ENCODE measurements around the gene GALNT11.
"Not testable (repeated sequence)": the region's sequence is repeated elsewhere in the genome, so short reads cannot be mapped to it uniquely, and the experiment has no call there.

GALNT11 gene

DNA sequence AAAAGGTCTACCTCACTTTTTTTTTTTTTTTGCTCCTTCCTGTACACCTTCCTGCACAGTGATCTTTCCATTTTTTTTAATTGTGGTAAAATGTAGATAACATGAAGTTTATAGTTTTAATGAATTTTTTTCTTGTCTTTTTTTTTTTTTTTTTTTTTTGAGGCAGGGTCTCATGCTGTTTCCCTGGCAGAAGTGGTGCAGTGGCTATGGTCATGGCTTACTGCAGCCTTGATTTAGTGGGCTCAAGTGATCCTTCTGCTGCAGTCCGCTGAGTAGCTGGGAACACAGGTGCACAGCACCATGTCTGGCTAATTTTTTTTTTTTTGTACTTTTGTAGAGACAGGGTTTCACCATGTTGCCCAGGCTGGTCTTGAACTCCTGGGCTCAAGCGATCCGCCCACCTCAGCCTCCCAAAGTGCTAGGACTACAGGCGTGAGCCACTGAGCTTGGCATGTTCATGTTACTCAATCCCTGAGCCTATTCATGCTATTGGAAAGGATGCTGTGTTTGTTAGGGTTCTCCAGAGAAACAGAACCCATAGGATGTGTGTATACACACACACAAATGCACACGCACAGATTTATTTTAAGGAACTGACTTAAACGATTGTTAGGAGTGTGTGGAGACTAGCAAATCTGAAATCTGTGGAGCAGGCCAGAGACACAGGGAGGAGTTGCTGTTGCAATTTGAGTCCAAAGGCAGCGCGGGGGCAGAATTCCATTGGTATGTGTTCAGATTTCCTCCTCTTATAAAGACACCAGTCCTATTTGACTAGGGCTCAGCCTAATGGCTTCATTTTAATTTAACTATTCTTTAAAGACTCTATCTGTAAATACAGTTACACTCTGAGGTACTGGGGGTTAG is 29.1 kb downstream of the GALNT11 start:
- H3K9ac ChIP-seq (ENCODE audit: low read depth, low read length), result no peak overlapping the region
- peaks cover 35% of the 10 kb centered on the region for H3K4me1 ChIP-seq (ENCODE audit: control insufficient read depth, insufficient read depth, low read length)
- no peak overlapping the region for H3K27ac ChIP-seq (ENCODE audit: low read depth, low read length)

GRCh38 chr7:152056621-152057274 is 31.3 kb downstream of the GALNT11 start:
- no peaks in the 10 kb centered on the region for H3K27me3 ChIP-seq (ENCODE audit: control insufficient read depth, insufficient read depth, low read length)
- H3K4me3 ChIP-seq (ENCODE audit: low read depth, low read length), result no peak overlapping the region
- peaks cover 25% of the 10 kb centered on the region for H3K4me1 ChIP-seq (ENCODE audit: control insufficient read depth, insufficient read depth, low read length)
- no peaks in the 10 kb centered on the region for H3K36me3 ChIP-seq (ENCODE audit: control insufficient read depth, insufficient read depth, low read length)
- H3K9ac ChIP-seq (ENCODE audit: low read depth, low read length), result no peak overlapping the region
- no peaks in the 10 kb centered on the region for H3K9me3 ChIP-seq (ENCODE audit: control insufficient read depth, insufficient read depth, low read length)
- H3K27ac ChIP-seq (ENCODE audit: low read depth, low read length), result no peak overlapping the region

More for the DNA sequence above, 29.1 kb downstream of the GALNT11 start:
- no peaks in the 10 kb centered on the region for H3K27me3 ChIP-seq (ENCODE audit: control insufficient read depth, insufficient read depth, low read length)
- no peaks in the 10 kb centered on the region for H3K9me3 ChIP-seq (ENCODE audit: control insufficient read depth, insufficient read depth, low read length)
- H3K4me3 ChIP-seq (ENCODE audit: low read depth, low read length), result no peak overlapping the region
- no peaks in the 10 kb centered on the region for H3K36me3 ChIP-seq (ENCODE audit: control insufficient read depth, insufficient read depth, low read length)

GRCh38 chr7:152059311-152059710 is 33.8 kb downstream of the GALNT11 start:
- no peak overlapping the region for H3K4me3 ChIP-seq (ENCODE audit: low read depth, low read length)
- H3K27ac ChIP-seq (ENCODE audit: low read depth, low read length), result no peak overlapping the region
- H3K36me3 ChIP-seq (ENCODE audit: control insufficient read depth, insufficient read depth, low read length), result no peaks in the 10 kb centered on the region
- H3K4me1 ChIP-seq (ENCODE audit: control insufficient read depth, insufficient read depth, low read length), result peaks cover 13% of the 10 kb centered on the region
- H3K27me3 ChIP-seq (ENCODE audit: control insufficient read depth, insufficient read depth, low read length), result no peaks in the 10 kb centered on the region
- H3K9ac ChIP-seq (ENCODE audit: low read depth, low read length), result no peak overlapping the region
- H3K9me3 ChIP-seq (ENCODE audit: control insufficient read depth, insufficient read depth, low read length), result no peaks in the 10 kb centered on the region

DNA sequence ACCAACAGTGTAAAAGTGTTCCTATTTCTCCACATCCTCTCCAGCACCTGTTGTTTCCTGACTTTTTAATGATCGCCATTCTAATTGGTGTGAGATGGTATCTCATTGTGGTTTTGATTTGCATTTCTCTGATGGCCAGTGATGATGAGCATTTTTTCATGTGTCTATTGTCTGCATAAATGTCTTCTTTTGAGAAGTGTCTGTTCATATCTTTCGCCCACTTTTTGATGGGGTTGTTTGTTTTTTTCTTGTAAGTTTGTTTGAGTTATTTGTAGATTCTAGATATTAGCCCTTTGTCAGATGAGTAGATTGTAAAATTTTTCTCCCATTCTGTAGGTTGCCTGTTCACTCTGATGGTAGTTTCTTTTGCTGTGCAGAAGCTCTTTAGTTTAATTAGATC is 35.6 kb downstream of the GALNT11 start:
- not testable (repeated sequence) for H3K9me3 ChIP-seq (ENCODE audit: control insufficient read depth, insufficient read depth, low read length); H3K9ac ChIP-seq (ENCODE audit: low read depth, low read length); H3K4me1 ChIP-seq (ENCODE audit: control insufficient read depth, insufficient read depth, low read length); H3K27me3 ChIP-seq (ENCODE audit: control insufficient read depth, insufficient read depth, low read length); H3K4me3 ChIP-seq (ENCODE audit: low read depth, low read length); H3K36me3 ChIP-seq (ENCODE audit: control insufficient read depth, insufficient read depth, low read length); H3K27ac ChIP-seq (ENCODE audit: low read depth, low read length)

GRCh38 chr7:152063192-152063591 is 37.7 kb downstream of the GALNT11 start:
- H3K9me3 ChIP-seq (ENCODE audit: control insufficient read depth, insufficient read depth, low read length); H3K27ac ChIP-seq (ENCODE audit: low read depth, low read length); H3K36me3 ChIP-seq (ENCODE audit: control insufficient read depth, insufficient read depth, low read length); H3K4me1 ChIP-seq (ENCODE audit: control insufficient read depth, insufficient read depth, low read length); H3K9ac ChIP-seq (ENCODE audit: low read depth, low read length); H3K27me3 ChIP-seq (ENCODE audit: control insufficient read depth, insufficient read depth, low read length); H3K4me3 ChIP-seq (ENCODE audit: low read depth, low read length): not testable (repeated sequence)

- not testable (repeated sequence) for H3K4me1 ChIP-seq (ENCODE audit: control insufficient read depth, insufficient read depth, low read length); H3K9me3 ChIP-seq (ENCODE audit: control insufficient read depth, insufficient read depth, low read length); H3K4me3 ChIP-seq (ENCODE audit: low read depth, low read length); H3K36me3 ChIP-seq (ENCODE audit: control insufficient read depth, insufficient read depth, low read length); H3K27ac ChIP-seq (ENCODE audit: low read depth, low read length); H3K9ac ChIP-seq (ENCODE audit: low read depth, low read length); H3K27me3 ChIP-seq (ENCODE audit: control insufficient read depth, insufficient read depth, low read length)
These were observed 38.3 kb downstream of the GALNT11 start for GRCh38 chr7:152063821-152064220.

GRCh38 chr7:152065800-152066344 is 40.4 kb downstream of the GALNT11 start:
- peaks cover 12% of the 10 kb centered on the region for H3K9me3 ChIP-seq (ENCODE audit: control insufficient read depth, insufficient read depth, low read length)
- not testable (repeated sequence) for H3K4me1 ChIP-seq (ENCODE audit: control insufficient read depth, insufficient read depth, low read length); H3K36me3 ChIP-seq (ENCODE audit: control insufficient read depth, insufficient read depth, low read length); H3K9ac ChIP-seq (ENCODE audit: low read depth, low read length); H3K4me3 ChIP-seq (ENCODE audit: low read depth, low read length); H3K27ac ChIP-seq (ENCODE audit: low read depth, low read length); H3K27me3 ChIP-seq (ENCODE audit: control insufficient read depth, insufficient read depth, low read length)

- H3K9me3 ChIP-seq (ENCODE audit: control insufficient read depth, insufficient read depth, low read length), result peaks cover 7% of the 10 kb centered on the region
- H3K4me3 ChIP-seq (ENCODE audit: low read depth, low read length), result no peak overlapping the region
- peak overlapping the region; percentile 5 for H3K27ac ChIP-seq (ENCODE audit: low read depth, low read length)
- H3K27me3 ChIP-seq (ENCODE audit: control insufficient read depth, insufficient read depth, low read length), result no peaks in the 10 kb centered on the region
- no peaks in the 10 kb centered on the region for H3K36me3 ChIP-seq (ENCODE audit: control insufficient read depth, insufficient read depth, low read length)
- peaks cover 40% of the 10 kb centered on the region for H3K4me1 ChIP-seq (ENCODE audit: control insufficient read depth, insufficient read depth, low read length)
- H3K9ac ChIP-seq (ENCODE audit: low read depth, low read length), result no peak overlapping the region
These were observed 46.9 kb downstream of the GALNT11 start for GRCh38 chr7:152072421-152072820.

DNA sequence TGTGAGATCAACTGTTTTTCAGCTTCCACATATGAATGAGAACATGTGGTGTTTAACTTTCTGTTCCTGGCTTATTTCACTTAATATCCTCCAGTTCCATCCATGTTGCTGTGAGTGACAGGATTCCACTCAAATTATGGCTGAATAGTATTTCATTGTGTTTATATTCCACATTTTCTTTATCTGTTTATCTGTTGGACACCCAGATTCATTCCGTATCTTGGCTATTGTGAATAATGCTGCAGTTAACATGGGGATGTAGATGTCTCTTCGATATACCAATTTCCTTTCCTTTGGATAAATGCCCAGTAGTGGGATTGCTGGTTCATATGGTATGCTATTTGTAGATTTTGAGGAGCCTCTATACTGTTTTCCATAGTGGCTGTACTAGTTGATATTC is 47.9 kb downstream of the GALNT11 start:
- Histone ChIP-seq H3K27me3 (ENCODE audit: control insufficient read depth, insufficient read depth, low read length) (no peaks in the 10 kb centered on the region), H3K4me1 (ENCODE audit: control insufficient read depth, insufficient read depth, low read length) (peaks cover 40% of the 10 kb centered on the region), H3K9ac (ENCODE audit: low read depth, low read length) (no peak overlapping the region), H3K9me3 (ENCODE audit: control insufficient read depth, insufficient read depth, low read length) (peaks cover 7% of the 10 kb centered on the region; the same call in 1 of the 2 replicates), H3K27ac (ENCODE audit: low read depth, low read length) (no peak overlapping the region), H3K36me3 (ENCODE audit: control insufficient read depth, insufficient read depth, low read length) (no peaks in the 10 kb centered on the region), H3K4me3 (ENCODE audit: low read depth, low read length) (no peak overlapping the region)

DNA sequence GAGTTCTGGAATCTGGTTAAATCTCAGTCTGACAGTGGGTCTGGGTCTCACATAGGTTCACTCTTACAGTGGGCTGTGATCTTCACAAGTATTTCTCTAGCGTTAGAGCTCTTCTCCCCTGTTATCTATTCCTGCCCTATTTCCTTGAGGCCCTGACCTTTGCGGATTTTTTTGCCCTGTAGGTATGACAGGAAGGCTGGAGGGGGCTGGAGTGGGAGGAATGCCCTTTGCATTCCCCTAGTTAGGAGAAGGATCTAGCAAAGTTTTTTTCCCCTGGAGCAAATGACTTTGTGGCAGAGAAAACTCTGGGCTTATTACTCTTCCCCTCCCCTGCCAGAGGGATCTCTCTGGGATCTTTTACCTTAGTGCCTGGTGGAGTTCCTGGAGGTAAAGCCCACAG is 49.2 kb downstream of the GALNT11 start:
- Histone ChIP-seq H3K27me3 (ENCODE audit: control insufficient read depth, insufficient read depth, low read length) (no peaks in the 10 kb centered on the region), H3K4me1 (ENCODE audit: control insufficient read depth, insufficient read depth, low read length) (peaks cover 47% of the 10 kb centered on the region), H3K9me3 (ENCODE audit: control insufficient read depth, insufficient read depth, low read length) (0 out of 2 replicates have a peak, but pooled peaks cover 5% of the 10 kb centered on the region), H3K4me3 (ENCODE audit: low read depth, low read length) (no peak overlapping the region), H3K9ac (ENCODE audit: low read depth, low read length) (no peak overlapping the region), H3K36me3 (ENCODE audit: control insufficient read depth, insufficient read depth, low read length) (no peaks in the 10 kb centered on the region), H3K27ac (ENCODE audit: low read depth, low read length) (peak overlapping the region; percentile 46)

- not testable (repeated sequence) for H3K27me3 ChIP-seq (ENCODE audit: control insufficient read depth, insufficient read depth, low read length); H3K9ac ChIP-seq (ENCODE audit: low read depth, low read length); H3K4me3 ChIP-seq (ENCODE audit: low read depth, low read length); H3K36me3 ChIP-seq (ENCODE audit: control insufficient read depth, insufficient read depth, low read length); H3K9me3 ChIP-seq (ENCODE audit: control insufficient read depth, insufficient read depth, low read length)
- Histone ChIP-seq H3K27ac (ENCODE audit: low read depth, low read length) (peak overlapping the region; percentile 46), H3K4me1 (ENCODE audit: control insufficient read depth, insufficient read depth, low read length) (peaks cover 47% of the 10 kb centered on the region)
These were observed 49.9 kb downstream of the GALNT11 start for GRCh38 chr7:152075379-152075778.
